Liver (tissue), 9 donors: ENCODE results near the gene UGT1A4. TPM values are rescaled to one million over a fixed set of nuclear protein-coding genes. Genes with fewer than 3 reads are reported as not detected.
"Not testable (repeated sequence)": the region's sequence is repeated elsewhere in the genome, so short reads cannot be mapped to it uniquely, and the experiment has no call there.

Experiments
- DNase-seq: peaks from one replicate; pipeline ENCODE4 v3.0.0-alpha.2; 2017; ENCODE audit warnings: low spot score
- H3K27ac ChIP-seq, 2 donors: one replicate each; pipeline ENCODE4 v1.7.0; 2013; ENCODE audit warnings: inconsistent platforms in 2 of 2, low read length in 2 of 2, control low read depth in 1 of 2, low read depth in 1 of 2, mild to moderate bottlenecking in 1 of 2
- H3K27me3 ChIP-seq, 4 donors: one replicate each; pipeline versions ENCODE4 v1.6.1 to v1.7.0; 2013; ENCODE audit warnings: low read length in 3 of 4, inconsistent platforms in 1 of 4, mild to moderate bottlenecking in 1 of 4, moderate library complexity in 1 of 4; ENCODE audit not compliant: control insufficient read depth in 4 of 4, insufficient read depth in 4 of 4
- H3K36me3 ChIP-seq, 4 donors: one replicate each; pipeline versions ENCODE4 v1.6.1 to v1.7.0; 2013; ENCODE audit warnings: low read length in 3 of 4, mild to moderate bottlenecking in 3 of 4, low read depth in 1 of 4, moderate library complexity in 1 of 4; ENCODE audit not compliant: control insufficient read depth in 4 of 4, insufficient read depth in 3 of 4
- H3K4me1 ChIP-seq, 4 donors: one replicate each; pipeline versions ENCODE4 v1.6.1 to v1.7.0; 2013; ENCODE audit warnings: low read length in 3 of 4, mild to moderate bottlenecking in 3 of 4, moderate library complexity in 1 of 4; ENCODE audit not compliant: control insufficient read depth in 4 of 4, insufficient read depth in 4 of 4
- H3K4me3 ChIP-seq, 3 donors: one replicate each; pipeline versions ENCODE4 v1.6.1 to v1.7.0; 2013; ENCODE audit warnings: low read length in 3 of 3, control low read depth in 1 of 3, low read depth in 1 of 3, mild to moderate bottlenecking in 1 of 3
- H3K9ac ChIP-seq, 2 donors: one replicate each; pipeline ENCODE4 v1.7.0; 2013; ENCODE audit warnings: low read length in 2 of 2, mild to moderate bottlenecking in 2 of 2, moderate library complexity in 2 of 2, control low read depth in 1 of 2, low read depth in 1 of 2
- H3K9me3 ChIP-seq, 4 donors: one replicate each; pipeline versions ENCODE4 v1.6.1 to v1.7.0; 2013; ENCODE audit warnings: low read length in 3 of 4; ENCODE audit not compliant: control insufficient read depth in 4 of 4
- ATF3 ChIP-seq: IDR thresholded peaks from 2 replicates; pipeline ENCODE4 v1.6.1; 2016; ENCODE audit warnings: antibody characterized with exemption
- EGR1 ChIP-seq, 2 donors: IDR thresholded peaks; 2 replicates each; pipeline ENCODE4 v1.6.1; 2016 to 2018; ENCODE audit warnings: antibody characterized with exemption in 2 of 2, low read depth in 2 of 2
- FOXA1 ChIP-seq: IDR thresholded peaks from 2 replicates; pipeline ENCODE4 v1.6.1; 2016; ENCODE audit warnings: antibody characterized with exemption
- GABPA ChIP-seq, 2 donors: IDR thresholded peaks in 1 of 2; conservative IDR thresholded peaks in 1 of 2; 2 replicates each; pipeline ENCODE4 v1.6.1; 2016; ENCODE audit warnings: antibody characterized with exemption in 2 of 2, mild to moderate bottlenecking in 1 of 2, moderate library complexity in 1 of 2
- HNF4A ChIP-seq, 2 donors: conservative IDR thresholded peaks; 2 replicates each; pipeline ENCODE4 v1.6.1; 2016; ENCODE audit warnings: antibody characterized with exemption in 2 of 2, mild to moderate bottlenecking in 2 of 2
- JUND ChIP-seq, 2 donors: IDR thresholded peaks; 2 replicates each; pipeline ENCODE4 v1.6.1; 2016; ENCODE audit warnings: antibody characterized with exemption in 2 of 2
- MAX ChIP-seq: IDR thresholded peaks from 2 replicates; pipeline ENCODE4 v1.6.1; 2016; ENCODE audit warnings: antibody characterized with exemption
- NR2F2 ChIP-seq: IDR thresholded peaks from 2 replicates; pipeline ENCODE4 v1.6.1; 2016; ENCODE audit warnings: antibody characterized with exemption
- RAD21 ChIP-seq, 2 donors: IDR thresholded peaks; 2 replicates each; pipeline ENCODE4 v1.6.1; 2016; ENCODE audit warnings: antibody characterized with exemption in 2 of 2, mild to moderate bottlenecking in 2 of 2
- REST ChIP-seq: IDR thresholded peaks from 2 replicates; pipeline ENCODE4 v1.6.1; 2016; ENCODE audit warnings: antibody characterized with exemption, mild to moderate bottlenecking
- RXRA ChIP-seq, 2 donors: IDR thresholded peaks; 2 replicates each; pipeline ENCODE4 v1.6.1; 2017 to 2018; ENCODE audit warnings: antibody characterized with exemption in 2 of 2, mild to moderate bottlenecking in 1 of 2
- SP1 ChIP-seq: IDR thresholded peaks from 2 replicates; pipeline ENCODE4 v1.6.1; 2018; ENCODE audit warnings: antibody characterized with exemption, mild to moderate bottlenecking
- TAF1 ChIP-seq: conservative IDR thresholded peaks from 2 replicates; pipeline ENCODE4 v1.6.1; 2016; ENCODE audit warnings: antibody characterized with exemption, mild to moderate bottlenecking
- YY1 ChIP-seq: IDR thresholded peaks from 2 replicates; pipeline ENCODE4 v1.6.1; 2016; ENCODE audit warnings: antibody characterized with exemption, mild to moderate bottlenecking
- ZBTB33 ChIP-seq: IDR thresholded peaks from 2 replicates; pipeline ENCODE4 v1.6.1; 2016; ENCODE audit warnings: antibody characterized with exemption
- WGBS: extraction: QIAGEN DNeasy Blood & Tissue Kit; methylation state at CpG from one replicate; pipeline ENCODE4 v1.1.7; 2013; 5-methylcytosine and 5-hydroxymethylcytosine counted together
- polyA plus RNA-seq, 2 donors: library from polyadenylated mRNA; stranded (reverse) in 1 of 2; unstranded in 1 of 2; fragments of 200-250 nt in 1 of 2; fragments of >200 nt in 1 of 2; fragmentation: Nextera tagmentation in 1 of 2; extraction: Ambion mirVana in 1 of 2; gene quantifications; one replicate each; pipeline versions ENCODE4 v1.2.1 to v1.2.3, GENCODE V29; 2013 to 2015
- total RNA-seq, 2 donors: library from RNA; depleted of rRNA; stranded (reverse); fragments of >200 nt; gene quantifications; one replicate each; pipeline ENCODE4 v1.2.3, GENCODE V29; 2014
- TF ChIP-seq, protein P1 (sequence below): fragments of 150-350 bp; IDR thresholded peaks from 2 replicates; pipeline ENCODE4 v1.5.1; 2017; ENCODE audit warnings: improper control_type of control experiment, low read depth, low read length; ENCODE audit not compliant: missing input control
- donor health status: healthy.
- donor health status: healthy.
- donor health status: healthy.
- donor health status: healthy.
- donor health status: healthy.

UGT1A4 gene
- total and polyA plus RNA-seq, 4 donors: 103 to 446 (median 136) TPM; not detected in 1

DNA sequence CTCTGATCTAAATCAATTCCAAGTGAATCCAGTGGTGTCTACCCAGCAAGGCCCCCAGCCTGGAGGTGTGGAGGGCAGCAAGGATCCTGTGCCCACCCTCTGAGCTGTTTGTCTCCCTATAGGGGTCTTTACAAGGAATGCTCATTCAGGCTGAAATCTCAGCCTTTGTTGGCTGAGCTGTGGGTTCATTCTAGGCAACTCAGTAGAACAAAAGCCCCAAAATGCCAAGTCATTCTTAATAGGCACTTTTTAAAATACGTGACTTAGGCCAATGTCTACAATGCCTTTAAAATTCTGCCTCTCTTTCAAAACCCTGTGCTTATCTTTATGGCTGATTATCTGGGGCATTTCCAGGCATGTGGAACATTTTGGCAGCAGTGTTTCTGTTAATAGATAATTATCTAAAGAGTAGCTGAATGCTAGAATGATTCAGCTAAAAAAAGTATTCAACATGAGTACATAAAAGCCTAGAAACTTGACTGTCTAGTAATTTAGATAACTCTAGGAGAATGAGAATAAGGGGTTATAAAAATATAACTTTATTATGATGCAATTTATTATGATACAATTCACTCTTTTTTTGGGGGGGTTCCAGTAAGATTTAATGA, 18.4 kb upstream of the UGT1A4 start (continued):
- TF ChIP-seq YY1: peak; percentile 82
- TF ChIP-seq RXRA (IDR thresholded peaks at IDR 0.05): peak; percentile 92 to 98
- no peak for TF ChIP-seq NR2F2
- TF ChIP-seq MAX: peak; percentile 85
- no peak for TF ChIP-seq TAF1
- TF ChIP-seq JUND (IDR thresholded peaks at IDR 0.05): peak; percentile 41 to 83
- peak; percentile 72 for TF ChIP-seq FOXA1
- TF ChIP-seq HNF4A (conservative IDR thresholded peaks at IDR 0.05): peak; percentile 83 to 93
- TF ChIP-seq GABPA (IDR thresholded peaks at IDR 0.05 in 1 of 2, conservative IDR thresholded peaks at IDR 0.05 in 1 of 2): peak in 1 of 2 donors; percentile 27
- TF ChIP-seq RAD21 (IDR thresholded peaks at IDR 0.05): peak; percentile 59 to 63
- peak; percentile 86 for TF ChIP-seq SP1
- peak; percentile 46 for TF ChIP-seq ATF3
- peak; percentile 39 to 41 for TF ChIP-seq EGR1 (IDR thresholded peaks at IDR 0.05; ENCODE audit: low read depth in 2 of 2)

DNA sequence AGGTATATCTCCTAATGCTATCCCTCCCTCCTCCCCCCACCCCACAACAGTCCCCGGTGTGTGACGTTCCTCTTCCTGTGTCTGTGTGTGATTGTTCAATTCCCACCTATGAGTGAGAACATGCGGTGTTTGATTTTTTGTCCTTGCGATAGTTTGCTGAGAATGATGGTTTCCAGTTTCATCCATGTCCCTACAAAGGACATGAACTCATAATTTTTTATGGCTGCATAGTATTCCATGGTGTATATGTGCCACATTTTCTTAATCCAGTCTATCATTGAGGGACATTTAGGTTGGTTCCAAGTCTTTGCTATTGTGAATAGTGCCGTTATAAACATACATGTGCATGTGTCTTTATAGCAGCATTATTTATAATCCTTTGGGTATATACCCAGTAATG, 17.7 kb upstream of the UGT1A4 start:
- not testable (repeated sequence) for H3K27ac ChIP-seq, H3K9me3 ChIP-seq, H3K36me3 ChIP-seq, H3K4me3 ChIP-seq, DNase-seq, H3K27me3 ChIP-seq, H3K9ac ChIP-seq
- H3K4me1 ChIP-seq: peaks cover 11 to 41% (median 22%) of the 10 kb centered on the region in 4 donors
- WGBS: 82% methylated on average over 5 of the region's 5 CpGs

GRCh38 chr2:233702238-233702637, 16.3 kb upstream of the UGT1A4 start:
- DNase-seq: no peak
- no peaks in the 10 kb centered on the region for H3K36me3 ChIP-seq
- WGBS: 39% methylated on average over 3 of the region's 3 CpGs
- no peaks in the 10 kb centered on the region for H3K9me3 ChIP-seq
- H3K4me3 ChIP-seq: no peak overlapping the region
- no peak overlapping the region for H3K27ac ChIP-seq
- H3K9ac ChIP-seq: no peak overlapping the region
- peaks cover 19 to 54% (median 32%) of the 10 kb centered on the region in 4 donors for H3K4me1 ChIP-seq
- TF ChIP-seq REST: no peak
- no peak for TF ChIP-seq RXRA (IDR thresholded peaks at IDR 0.05)
- no peak for TF ChIP-seq YY1
- no peak for TF ChIP-seq ZBTB33
- no peak for TF ChIP-seq FOXA1
- TF ChIP-seq HNF4A (conservative IDR thresholded peaks at IDR 0.05): no peak
- no peak for TF ChIP-seq NR2F2
- TF ChIP-seq, protein P1, sequence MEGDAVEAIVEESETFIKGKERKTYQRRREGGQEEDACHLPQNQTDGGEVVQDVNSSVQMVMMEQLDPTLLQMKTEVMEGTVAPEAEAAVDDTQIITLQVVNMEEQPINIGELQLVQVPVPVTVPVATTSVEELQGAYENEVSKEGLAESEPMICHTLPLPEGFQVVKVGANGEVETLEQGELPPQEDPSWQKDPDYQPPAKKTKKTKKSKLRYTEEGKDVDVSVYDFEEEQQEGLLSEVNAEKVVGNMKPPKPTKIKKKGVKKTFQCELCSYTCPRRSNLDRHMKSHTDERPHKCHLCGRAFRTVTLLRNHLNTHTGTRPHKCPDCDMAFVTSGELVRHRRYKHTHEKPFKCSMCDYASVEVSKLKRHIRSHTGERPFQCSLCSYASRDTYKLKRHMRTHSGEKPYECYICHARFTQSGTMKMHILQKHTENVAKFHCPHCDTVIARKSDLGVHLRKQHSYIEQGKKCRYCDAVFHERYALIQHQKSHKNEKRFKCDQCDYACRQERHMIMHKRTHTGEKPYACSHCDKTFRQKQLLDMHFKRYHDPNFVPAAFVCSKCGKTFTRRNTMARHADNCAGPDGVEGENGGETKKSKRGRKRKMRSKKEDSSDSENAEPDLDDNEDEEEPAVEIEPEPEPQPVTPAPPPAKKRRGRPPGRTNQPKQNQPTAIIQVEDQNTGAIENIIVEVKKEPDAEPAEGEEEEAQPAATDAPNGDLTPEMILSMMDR: no peak
- TF ChIP-seq JUND (IDR thresholded peaks at IDR 0.05): no peak
- no peak for TF ChIP-seq RAD21 (IDR thresholded peaks at IDR 0.05)
- no peak for TF ChIP-seq EGR1 (IDR thresholded peaks at IDR 0.05; ENCODE audit: low read depth in 2 of 2)
- no peaks in the 10 kb centered on the region for H3K27me3 ChIP-seq
